Activated CD8-positive, alpha-beta memory T cell treated with anti-CD3 and anti-CD28 coated beads for 48 hours (primary cell): ENCODE data around the gene GINS3.
A peak's percentile ranks its signal among the peaks of the same experiment; 100 is the strongest.

Experiments used
- DNase-seq, 3 experiments: peaks; one replicate each; pipeline ENCODE4 v3.0.0-alpha.2; 2020; ENCODE audit warnings: low read depth in 2 of 3, low spot score in 2 of 3

GINS3 gene

DNA sequence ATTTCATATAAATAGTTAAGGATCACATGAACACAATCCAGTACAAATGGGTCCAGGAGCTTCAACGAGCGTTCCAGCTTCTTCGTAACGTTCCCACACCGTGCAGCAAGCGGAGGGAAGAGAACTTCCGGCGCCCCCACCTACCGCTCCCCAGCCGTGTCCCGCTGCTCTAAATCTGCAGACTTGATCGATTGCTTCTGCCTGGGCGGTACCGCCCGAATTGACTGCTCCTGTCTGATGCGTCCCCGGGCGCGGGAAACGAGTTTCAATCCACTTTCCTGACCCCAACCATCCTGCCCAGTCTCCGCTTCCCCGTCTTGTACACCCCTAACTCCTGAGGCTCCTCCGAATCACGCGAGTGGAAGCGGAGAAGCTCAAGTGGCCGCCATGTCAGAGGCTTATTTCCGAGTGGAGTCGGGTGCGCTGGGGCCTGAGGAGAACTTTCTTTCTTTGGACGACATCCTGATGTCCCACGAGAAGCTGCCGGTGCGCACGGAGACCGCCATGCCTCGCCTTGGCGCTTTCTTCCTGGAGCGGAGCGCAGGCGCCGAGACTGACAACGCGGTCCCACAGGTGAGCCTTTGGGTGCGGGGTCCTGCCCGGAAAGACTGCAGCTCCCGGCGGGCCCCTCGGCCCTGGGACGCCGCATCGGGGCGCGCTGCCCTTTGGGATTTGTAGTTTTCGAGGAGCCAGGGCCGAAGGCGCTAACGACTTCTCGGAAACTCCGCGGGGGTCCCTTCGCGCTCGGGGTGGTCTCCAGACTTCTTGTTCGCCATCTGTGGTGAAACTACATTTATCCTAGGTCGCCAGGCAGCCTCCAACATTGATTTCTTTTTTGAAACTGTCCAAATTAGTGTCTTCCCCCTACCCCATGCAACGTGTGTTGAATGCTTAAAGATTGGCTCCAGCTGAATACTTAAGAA lies at the start of gene GINS3:
TSS of gene GINS3 (plus strand) at position 257 of the 923 bp plus-strand sequence. CDS start at position 388, 131 bp downstream.
- peak; percentile 62 to 69 (median 65) for DNase-seq

DNA sequence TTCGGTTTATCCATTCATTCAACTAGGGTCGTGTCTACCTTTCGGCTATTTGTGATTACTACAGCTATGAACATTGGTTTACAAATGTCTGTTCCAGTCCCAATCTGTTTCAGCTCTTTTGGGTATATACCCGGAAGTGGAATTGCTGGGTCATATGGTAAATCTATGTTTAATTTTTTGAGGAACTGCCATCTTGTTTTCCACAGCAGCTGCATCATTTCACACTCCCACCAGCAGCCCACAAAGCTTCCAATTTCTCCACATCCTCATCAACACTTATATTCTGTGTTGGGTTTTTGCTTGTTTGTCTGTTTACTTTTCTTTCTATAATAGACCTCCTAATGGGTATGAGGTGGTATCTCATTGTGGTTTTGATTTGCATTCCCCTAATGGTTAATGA lies 48.7 kb upstream of the GINS3 start:
- no peak for DNase-seq

DNA sequence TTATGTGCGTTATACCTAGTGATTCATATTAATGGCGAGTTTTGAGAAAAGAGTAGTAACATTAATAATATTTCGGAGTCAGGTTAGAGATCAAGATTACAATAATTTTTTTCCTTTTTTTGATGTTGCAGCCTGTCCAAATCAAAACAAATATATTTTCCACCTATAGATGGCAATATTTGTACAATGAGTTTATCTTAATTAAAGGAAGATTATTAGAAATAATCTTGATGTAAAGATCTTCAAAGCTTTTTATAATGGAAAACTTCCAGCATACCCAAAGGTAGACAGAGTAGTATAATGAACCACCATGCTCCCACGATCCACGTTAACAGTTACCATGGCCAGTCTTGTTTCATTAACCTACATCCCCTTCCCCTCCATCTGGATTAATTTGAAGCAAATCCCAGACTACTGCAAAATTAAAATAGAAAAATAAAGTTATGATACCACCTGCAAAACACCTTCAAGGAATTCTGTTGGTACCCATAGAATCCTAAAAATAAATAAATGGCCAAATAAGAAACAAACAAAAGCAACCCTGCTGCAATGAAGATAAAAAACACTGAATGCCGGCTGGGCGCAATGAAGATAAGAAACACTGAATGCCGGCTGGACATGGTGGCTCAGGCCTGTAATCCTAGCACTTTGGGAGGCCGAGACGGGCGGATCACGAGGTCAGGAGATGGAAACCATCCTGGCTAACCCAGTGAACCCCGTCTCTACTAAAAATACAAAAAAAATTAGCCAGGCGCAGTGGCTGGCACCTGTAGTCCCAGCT lies 46.5 kb upstream of the GINS3 start:
- DNase-seq, result no peak

DNA sequence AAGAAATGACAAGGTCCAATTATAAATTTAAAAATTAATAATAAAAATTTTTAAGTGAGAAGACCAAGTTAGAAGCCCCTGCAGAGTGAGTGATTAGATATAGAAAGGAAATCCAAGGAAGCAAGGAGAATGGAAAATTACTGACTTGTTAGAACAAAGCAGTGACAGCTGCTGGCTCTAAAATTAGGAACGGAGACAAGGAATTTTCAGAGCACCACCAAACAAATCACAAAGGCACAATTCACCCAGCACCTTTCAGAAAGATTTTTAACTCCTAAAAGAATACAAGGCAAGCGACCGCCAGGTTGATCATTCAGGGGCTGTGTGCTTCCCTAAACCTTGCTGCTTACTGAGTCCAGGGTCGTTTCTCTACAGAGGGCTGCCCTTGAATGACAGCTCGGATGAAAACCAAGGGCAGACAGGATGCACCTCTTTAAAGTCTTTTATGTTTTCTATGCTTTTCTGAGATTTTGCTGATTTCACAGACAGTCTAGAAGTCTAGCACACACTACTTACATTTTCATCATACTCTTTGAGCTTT lies 45.4 kb upstream of the GINS3 start:
- DNase-seq, result no peak

DNA sequence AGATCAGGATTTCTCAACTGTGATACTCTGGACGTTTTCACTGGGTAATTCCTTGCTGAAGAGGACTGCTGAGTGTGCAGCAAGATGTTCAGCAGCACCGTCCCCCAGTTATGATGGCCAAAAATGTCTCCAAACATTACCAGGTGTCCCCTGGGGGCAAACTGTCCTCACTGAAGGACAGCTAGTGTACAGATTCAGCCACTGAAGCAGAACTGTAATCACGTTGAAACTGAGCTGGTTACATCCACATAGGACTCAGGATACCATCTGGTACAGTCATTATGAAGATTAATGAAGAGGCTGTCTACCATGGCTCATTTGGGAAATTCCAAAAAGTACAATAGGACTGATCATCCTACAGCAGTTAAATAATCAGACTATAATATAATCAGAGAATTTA lies 43.3 kb upstream of the GINS3 start:
- DNase-seq, result no peak

DNA sequence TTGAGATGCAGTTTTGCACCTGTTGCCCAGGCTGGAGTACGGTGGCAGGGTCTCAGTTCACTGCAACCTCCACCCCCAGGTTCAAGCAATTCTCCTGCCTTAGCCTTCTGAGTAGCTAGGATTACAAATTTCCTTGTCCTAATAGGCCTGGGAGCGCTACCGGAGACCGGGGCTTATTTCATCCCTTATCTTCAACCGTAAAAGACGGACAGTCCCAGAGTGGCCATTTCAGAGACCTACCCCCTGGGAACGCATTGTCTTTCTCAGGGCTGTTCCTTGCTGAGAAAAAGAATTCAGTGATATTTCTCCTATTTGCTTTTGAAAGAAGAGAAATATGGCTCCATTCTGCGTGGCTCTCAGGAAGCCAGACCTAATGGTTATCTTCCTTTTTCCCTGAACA lies 39.6 kb upstream of the GINS3 start:
- no peak for DNase-seq

DNA sequence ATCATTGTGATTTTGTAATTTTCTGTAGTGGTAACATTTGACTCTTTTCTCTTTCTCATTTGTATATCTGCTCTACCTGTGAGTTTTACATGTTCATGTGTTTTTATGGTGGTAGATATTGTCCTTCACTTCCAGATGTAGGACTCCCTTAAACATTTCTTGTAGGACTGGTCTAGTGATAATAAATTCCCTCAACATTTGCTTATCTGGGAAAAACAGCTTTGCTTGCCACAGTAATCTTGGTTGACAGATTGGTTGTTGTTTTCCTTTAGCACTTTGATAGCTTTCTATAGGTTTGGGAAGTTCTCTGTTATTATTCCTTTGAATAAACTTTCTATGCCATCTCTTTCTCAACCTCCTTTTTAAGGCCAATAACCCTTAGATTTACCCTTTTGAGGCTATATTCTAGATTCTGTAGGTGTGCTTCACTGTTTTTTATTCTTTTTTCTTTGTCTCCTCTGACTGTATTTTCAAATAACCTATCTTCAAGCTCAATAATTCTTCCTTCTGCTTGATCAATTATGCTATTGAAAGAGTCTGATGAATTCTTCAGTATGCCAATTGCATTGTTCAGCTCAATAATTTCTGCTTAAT lies 32.1 kb upstream of the GINS3 start:
- DNase-seq, result no peak

DNA sequence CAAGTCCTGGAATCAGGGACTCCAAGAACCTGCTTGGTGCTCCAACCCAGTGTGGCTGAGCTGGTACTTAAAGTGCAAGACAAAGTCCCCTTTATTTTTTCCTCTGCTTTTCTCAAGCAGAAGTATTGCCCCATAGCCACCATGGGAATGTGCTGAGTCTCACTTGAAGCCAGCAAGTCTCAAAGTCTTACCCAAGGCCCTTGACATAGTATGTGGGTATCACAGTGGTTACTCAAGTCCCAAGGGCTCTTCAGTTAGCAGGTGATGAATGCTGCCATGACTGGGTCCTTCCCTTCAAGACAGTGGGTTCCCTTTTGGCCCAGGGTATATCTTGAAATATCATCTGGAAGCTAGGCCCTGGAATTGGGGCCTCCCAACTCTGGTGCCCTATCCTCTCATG lies 30.5 kb upstream of the GINS3 start:
- DNase-seq, result no peak

DNA sequence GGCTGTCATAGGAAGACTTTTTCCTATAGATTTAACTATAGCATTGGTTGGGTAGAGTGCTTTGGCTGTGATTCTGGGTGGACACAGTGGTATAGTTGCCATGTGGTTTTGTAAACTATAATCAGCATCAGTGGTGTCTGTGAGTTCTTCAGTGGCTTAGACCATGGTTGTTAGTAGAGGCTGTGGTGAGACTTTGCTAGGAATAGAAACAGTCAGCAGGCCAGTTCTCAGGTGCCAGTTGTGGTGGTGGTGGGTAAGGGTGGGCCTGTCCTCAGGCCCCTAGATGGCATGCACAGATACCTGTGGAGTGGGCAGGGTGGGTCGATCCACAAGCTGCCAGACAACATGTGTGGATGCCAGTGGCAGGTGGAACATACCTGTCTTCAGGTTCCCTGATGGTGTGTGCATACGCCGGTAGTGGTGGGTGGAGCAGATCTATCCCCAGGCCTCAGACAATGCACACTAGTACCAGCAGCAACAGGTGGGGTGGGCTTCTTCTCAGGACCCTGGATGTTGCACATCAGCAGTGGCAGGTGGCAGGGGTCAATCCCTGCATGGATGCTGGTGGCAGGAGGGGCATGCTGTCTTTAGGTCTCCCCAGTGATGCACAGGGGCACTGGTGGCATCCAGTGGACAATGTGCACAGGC lies 28.4 kb upstream of the GINS3 start:
- DNase-seq, result no peak

DNA sequence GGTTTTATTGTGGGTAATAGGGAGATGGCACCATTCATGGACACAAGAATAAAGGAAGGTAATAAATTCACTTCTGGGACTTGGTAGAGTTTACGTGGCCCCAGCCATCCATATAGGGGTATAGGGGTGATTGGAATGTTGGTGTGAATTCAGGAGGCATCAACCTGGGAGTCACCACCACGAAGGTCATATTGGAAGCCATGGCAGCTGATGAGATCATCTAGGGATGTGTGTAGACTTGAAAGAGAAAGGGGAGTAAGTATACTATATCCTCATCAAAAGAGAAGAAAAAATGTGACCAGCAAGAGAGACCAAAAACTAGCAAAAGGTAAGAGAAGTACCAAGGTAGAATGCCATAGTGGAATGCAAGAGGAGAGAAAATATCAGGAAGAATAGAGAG lies 26.6 kb upstream of the GINS3 start:
- no peak for DNase-seq

DNA sequence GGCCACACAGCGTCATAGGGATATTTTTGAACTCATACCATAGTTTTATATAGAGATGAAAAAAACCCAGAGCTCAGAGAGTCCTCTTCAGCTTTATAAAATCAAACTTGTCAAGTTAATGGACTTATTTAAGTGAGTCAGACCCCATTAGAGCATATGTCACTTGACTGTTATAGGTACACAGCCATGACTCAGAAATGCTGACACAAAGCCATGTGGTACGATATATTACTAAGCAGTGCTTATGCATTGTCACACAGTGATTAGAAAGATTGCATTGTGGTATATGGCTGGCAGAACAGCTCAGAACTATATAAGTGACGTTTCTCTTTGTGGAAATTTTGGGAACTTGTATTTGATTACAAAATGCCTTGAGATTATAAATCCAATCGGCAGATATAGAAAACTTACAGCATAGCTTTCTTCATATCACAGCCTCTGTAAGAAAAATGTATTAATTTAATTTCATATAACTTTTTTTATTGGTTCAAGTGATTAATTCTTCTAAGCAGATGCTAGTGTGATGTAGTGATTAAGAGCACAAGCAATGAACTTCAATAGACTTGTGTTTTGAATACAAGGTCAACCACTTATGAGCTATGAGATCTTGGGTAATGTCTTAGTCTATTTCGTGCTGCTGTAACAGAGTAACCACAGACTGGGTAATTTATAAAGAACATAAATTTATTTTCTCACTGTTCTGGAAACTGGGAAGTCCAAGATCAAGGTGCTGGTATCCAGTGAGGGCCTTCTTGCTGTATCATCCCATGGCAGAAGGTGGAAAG lies 25.8 kb upstream of the GINS3 start:
- no peak for DNase-seq

DNA sequence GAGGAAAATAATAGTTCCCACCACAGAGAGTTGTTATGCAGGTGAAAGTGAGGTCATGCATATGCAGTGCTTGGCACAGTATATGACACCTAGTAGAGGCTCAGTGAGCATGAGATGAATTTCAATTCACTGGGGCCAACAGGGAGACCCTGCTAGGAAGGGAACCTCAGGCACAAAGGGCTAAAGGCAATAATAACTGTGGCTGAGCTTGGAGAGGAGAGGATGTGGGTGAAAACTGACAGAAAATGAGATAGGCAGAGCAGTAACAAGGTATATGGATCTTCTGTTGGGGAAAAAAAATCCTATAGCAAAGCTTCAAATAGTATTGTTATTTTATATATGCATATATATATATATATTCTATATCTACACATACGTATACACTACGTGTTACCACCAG lies 25.0 kb upstream of the GINS3 start:
- DNase-seq, result no peak

DNA sequence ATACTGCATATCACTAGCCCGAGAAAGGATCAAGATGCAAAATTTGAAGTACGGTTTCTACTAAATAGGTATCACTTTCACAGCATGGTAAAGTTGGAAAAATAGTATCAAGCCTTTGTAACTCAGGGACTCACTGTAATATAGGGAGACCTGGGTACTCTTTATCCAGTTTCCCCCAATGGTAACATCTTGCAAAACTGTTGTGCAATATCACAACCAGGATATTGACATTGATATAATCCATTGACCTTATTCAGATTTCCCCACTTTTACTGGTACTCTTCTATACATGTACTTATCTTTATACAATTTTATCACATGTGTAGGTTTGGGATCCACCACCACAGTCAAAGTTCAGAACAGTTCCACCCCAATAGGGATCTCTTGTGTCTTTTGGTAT lies 20.4 kb upstream of the GINS3 start:
- DNase-seq, result no peak

DNA sequence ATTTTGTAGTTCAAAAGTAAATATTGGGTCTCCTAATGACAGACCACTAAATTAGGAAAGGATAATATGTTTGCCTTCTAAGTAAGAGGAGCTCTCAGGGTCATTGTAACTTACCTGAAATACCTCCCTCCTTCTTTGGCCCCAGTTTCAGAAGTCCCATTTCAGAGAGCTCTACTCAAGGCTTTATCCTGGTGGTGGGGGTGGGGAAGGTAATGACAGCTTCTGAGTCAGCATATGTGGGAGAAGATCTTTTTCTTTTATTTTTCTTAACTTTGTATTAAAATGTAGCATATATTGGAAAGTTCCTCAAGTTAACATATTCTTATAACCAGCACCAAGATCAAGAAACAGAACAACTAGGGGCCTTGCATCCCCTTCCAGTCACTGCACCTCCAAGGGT lies 16.9 kb upstream of the GINS3 start:
- no peak for DNase-seq

DNA sequence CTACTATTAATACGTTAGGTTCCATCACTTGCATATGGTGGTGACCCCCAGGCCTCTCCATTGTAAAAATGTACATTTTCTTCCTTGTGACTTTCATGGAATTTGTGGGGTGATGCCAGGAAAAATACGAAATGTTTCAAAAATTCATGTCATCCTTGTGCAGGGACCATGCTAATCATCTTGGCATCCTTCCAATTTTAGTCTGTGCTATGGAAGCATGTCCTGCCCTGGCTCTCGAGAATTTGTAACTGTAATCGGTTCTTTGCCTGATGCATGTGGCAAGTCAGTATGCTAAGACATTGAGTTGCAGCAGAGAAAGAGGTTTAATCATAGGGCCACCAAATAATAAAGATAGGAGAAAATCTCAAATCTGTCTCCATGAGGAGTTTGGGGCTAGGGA lies 14.3 kb upstream of the GINS3 start:
- no peak for DNase-seq

DNA sequence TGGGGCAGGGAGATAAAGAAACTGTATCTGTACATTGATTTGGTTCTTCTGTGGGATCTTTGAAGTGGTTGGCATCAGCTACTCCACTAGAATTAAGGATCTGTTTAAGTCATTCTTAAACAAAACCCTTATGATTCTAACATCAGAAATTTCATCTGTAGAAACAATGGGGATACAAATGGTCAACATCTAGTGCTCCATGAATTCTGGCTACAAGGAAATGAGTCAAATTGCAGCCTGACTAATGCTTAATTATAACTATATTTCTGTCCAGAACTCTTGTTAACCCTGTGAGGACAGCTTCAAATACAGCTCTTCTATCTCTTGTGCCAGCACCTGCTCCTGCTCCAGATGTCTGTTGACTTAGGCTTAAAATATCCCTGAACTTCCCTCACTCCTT lies 13.9 kb upstream of the GINS3 start:
- DNase-seq, result no peak

DNA sequence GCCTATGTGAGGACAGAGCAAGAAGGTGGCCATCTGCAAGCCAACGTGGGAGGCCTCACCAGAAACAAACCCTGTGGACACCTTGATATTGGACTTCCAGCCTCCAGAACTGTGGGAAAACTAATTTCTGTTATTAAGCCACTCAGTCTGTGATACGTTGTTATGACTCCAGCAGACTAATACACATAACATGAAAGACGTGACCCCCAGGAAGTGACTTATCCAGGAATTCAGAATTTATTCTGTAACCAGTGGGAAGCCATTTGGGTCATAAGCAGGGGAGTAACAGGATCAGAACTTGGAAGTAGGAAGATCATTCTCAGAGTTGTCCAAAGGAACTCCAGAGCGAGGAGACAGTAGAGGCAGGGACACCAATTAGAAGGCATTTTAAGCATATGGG lies 12.5 kb upstream of the GINS3 start:
- DNase-seq, result no peak

DNA sequence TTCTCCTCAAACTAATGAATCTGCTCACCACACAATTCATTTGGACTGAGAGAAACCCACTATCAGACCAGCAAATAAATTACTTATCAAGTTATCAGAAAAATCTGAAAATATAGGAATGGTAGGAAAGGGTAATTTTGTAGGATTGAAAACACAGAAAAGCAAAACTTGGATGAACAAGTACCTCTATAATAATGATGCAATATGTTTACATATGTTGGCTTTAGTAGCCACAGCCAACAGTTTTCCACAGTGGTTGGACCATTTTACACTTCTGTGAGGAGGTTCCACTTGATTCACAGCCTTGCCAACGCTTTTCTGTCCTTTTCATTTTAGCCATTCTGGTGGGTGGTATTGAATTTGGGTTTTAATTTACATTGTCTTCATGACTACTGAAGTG lies 10.6 kb upstream of the GINS3 start:
- no peak for DNase-seq

DNA sequence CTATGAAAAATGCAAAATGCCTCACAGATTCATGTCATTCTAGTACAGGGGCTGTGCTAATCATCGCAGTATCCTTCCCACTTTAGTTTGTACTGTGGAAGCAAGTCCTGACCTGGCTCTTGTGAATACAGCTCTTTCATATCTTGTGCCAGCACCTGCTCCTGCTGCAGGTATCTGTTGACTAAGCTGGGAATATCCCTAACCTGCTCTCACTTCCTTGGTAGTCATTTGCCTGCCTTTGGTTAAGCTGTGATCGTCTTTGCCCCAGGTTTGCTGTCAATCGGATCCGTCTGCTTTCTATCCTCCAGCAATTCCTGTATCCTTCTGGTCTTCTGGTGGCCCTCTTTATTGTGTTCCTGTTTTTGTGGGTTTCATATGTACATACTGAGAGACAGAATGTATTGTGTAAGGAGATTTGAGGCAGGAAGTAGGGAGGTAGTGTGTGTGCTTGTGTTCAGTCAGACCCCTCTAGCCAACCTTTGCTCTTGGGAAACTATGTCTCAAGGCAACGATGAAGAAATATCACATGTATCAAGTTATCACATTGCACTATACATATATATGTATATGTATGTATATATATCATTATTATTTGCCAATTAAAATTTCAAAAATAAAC lies 7.7 kb upstream of the GINS3 start:
- no peak for DNase-seq

DNA sequence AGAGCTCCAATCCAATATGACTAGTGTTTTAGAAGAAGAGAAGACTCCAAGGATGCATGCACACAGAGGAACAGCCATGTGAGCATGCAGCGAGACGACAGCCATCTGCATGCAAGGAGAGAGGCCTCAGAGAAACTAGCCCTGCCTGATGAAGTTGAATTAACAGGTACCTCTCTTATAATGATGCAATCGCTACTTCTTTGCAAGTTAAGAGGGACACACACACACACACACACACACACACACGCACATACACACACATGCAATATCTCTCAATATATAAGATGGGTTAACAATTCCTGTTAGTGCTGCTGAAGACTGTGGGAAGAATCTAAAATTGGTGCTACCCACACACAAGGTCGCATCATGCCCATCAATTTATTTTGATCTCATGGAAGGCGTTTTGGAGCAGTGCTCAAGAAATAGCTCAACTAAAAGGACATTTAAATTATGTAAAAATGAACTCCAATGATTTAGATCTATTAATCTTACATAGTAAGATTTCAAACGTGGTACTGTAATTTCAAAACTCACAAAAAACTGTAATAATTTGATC lies 7.0 kb upstream of the GINS3 start:
- DNase-seq, result no peak
